HG02852 (cell line): ENCODE data around the gene TLN1.
A peak's percentile ranks its signal among the peaks of the same experiment; 100 is the strongest.

Experiments used
- ATAC-seq: cut with Tn5 transposase; IDR thresholded peaks from one replicate; pipeline ENCODE4 v1.9.1; 2021; ENCODE audit warnings: mild to moderate bottlenecking, moderate library complexity; ENCODE audit not compliant: unreplicated experiment

TLN1 gene

DNA sequence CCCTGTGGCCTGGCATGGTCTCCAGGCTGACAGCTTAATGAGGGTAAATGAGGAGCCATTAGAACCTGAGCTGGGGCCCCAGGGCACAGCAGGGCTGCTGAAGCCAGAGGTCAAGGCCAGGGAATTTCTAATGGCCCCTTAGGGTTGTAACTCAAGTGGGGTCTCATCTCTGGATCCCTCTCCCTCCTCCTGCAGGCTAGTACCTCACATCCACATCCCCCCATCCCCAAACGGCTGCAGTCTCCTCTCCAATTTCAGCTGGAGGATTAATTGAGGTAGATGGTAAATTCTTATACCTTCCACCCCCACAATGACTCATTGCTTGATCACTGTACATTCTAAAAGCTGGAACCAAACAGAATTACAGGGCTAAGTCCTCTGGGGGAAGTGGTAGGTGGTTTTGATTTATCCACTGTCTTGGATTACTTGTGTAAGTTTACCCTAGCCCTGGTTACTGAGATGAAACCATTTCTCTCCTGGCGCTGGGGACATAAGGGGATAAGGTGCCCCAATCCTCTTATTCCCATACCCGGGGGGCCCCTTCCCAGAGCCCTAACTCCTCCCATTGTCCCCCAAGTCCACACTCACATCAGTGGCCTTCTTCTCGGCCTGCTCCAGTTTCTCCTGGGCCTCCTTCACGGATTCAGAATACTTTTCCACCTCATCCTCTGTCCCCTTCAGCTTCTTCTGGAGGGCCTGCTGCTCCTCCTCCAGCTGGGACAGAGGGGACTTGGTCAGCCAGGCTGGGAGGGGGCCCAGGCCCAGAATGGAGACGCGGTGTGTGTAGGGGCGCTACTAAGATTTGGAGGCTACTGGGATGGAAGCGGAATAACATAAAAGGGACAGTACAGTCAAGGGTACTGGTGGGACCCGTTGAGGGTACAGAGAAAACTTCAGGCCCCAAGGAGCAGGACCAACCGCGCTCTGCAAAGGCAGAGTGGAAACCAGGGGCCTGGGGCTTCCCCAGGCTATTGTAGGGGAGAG lies 43.1 kb downstream of the TLN1 start:
- ATAC-seq, result no peak

DNA sequence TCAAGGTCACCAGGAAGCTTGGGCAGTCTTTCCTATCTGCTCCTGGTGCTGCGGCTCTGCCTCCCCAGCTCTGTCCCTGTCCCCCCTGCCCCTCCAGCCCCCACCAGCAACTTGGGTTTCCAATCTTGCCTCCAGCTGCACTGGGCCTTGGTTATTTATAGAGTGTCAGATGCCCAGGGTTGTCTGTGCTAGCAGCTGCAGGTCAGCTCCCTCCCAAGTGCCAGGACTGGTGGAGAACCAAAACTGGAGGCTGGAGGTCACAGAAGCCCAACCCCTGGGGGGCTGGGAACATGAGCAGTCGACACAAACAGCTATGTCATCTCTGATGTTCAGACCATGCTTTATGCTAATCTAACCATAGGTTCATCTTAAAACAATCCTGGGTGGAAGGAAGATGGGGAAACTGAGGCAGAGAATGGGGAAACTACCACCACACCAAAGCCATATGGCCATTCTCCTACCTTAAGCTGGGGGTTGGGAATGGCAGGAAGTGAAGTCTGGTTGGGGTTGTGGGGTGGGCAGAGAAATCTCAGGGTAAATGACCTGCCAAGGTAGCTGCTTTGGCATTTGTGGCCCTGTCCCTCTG lies 43.9 kb downstream of the TLN1 start:
- no peak for ATAC-seq

- no peak for ATAC-seq
Observed at GRCh38 chr9:35687306-35687705, 44.7 kb downstream of the TLN1 start.

GRCh38 chr9:35686222-35687203 lies 45.5 kb downstream of the TLN1 start:
- ATAC-seq, result no peak

DNA sequence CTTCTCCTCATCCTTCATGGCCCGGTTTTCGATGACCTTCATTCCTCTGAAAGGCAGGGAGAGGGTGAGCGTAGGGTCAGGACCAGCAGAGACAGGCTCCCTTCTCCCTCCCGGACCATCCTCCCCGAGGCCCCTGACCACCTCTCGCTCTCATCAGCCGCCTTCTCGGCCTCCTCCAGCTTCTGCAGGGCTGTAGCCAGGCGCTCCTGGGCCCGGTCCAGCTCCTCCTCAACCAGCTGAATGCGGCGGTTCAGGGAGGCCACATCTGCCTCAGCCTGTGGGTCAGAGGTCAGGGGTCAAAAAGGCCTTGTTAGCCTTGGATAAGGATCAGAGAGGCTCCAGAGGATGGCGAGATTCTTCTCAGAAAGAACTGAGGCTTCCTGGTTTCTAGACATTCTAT lies 46.5 kb downstream of the TLN1 start:
- no peak for ATAC-seq

DNA sequence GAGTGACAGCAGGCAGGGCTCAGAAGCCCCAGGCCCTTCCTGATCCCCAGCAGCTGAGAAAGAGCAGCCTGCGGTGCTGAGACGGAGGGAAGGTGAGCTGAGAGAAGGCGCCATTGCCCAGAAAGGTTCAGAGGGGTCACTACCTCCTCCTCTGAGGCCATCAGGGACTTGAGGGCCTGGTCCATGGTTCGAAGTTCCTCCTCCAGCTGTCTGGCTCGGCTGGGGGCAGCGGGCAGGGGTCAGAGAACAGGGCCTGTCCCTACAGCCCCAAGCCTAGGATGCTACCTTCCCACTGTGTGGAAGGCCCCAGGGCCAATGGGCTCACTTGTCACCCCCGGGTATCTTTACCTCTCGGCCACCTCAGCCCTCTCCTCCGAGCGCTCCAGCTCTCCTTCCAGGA lies 47.1 kb downstream of the TLN1 start:
- no peak for ATAC-seq

GRCh38 chr9:35683323-35683722 lies 48.7 kb downstream of the TLN1 start:
- no peak for ATAC-seq

DNA sequence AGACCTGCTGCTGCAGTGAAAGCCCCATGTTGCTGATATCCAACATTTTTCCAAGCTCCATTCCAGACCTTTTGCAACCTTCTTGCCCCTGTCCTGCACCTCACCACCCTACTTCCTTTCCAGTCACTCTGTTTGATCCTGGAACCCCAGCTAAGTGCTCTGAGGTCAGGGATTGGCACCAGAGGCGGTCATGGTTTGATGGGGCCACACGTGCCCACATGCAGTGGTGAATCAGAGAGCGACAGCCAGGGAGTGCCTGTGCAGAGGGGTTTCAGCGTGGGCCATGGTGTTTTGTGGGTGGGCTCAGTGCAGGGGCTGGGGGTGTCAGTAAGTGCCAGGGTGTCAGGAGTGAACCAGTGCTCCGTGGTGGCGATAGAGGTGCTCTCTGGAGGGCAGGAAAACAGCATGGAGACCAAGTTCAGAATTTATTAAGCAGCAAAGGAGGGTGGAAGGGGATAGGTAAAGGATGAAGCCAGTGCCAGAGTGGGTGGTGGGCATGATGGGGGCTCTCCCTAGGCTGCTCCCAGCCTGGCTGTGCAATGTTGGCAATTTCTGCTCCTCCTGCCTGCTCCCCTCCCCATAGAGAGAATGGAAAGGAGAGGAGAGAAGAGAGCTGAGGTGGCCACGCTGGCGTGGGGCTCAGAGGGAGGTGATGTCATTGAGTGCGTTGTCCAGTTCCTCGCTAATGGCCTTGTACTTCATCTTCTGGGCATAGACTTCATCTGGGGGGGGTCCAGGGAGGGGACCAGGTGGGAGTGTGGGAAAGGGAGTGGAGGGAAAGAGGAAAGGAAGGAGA lies 49.3 kb downstream of the TLN1 start:
- no peak for ATAC-seq

DNA sequence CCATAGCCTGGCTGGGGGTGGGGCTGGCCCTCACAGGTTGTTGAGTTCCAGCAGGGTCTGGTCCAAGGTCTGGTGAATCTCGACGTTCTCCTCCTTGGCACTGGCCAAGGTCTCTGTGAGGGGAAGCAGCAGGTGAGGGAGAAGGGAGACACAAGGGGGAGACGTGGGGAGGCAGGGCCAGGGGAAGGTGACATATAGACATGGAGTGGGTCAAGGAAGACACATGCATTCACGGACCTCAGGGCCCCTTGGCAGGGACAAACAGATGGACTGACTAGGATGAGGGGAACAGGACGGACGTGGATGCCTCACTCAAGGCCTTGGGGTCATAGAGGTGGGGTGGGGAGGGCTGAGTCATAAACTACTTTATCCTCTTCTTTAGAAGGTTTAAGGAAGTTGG lies 49.9 kb downstream of the TLN1 start:
- no peak for ATAC-seq

GRCh38 chr9:35681341-35682002 lies 50.5 kb downstream of the TLN1 start:
- ATAC-seq, result no peak

- ATAC-seq, result peak; percentile 73
Observed at GRCh38 chr9:35680331-35681105, 51.5 kb downstream of the TLN1 start.

- ATAC-seq, result no peak
Observed at GRCh38 chr9:35679766-35680330, 52.1 kb downstream of the TLN1 start.

- ATAC-seq, result no peak
Observed at GRCh38 chr9:35679091-35679490, 52.9 kb downstream of the TLN1 start.

- ATAC-seq, result no peak
Observed at GRCh38 chr9:35675732-35676392, 56.1 kb downstream of the TLN1 start.

DNA sequence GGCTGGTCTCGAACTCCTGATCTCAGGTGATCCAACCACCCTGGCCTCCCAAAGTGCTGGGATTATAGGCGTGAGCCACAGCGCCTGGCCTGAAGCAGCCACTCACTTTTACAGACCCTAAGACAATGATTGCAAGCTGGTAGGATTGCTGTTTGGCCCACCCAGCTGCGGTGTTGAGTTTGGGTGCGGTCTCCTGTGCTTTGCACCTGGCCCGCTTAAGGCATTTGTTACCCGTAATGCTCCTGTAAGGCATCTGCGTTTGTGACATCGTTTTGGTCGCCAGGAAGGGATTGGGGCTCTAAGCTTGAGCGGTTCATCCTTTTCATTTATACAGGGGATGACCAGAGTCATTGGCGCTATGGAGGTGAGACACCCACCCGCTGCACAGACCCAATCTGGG lies 56.8 kb downstream of the TLN1 start:
- ATAC-seq, result no peak

- no peak for ATAC-seq
Observed at GRCh38 chr9:35674025-35674361, 58.0 kb downstream of the TLN1 start.

- ATAC-seq, result no peak
Observed at GRCh38 chr9:35673132-35674024, 58.6 kb downstream of the TLN1 start, which contains the start of gene CA9. Gene CA9 (plus strand): TSS chr9:35673928. CDS start chr9:35673960, 32 bp downstream.
